ENCODE data around the gene DGKB. TPM values are rescaled to one million over a fixed set of nuclear protein-coding genes. Genes with fewer than 3 reads are reported as not detected.

The DGKB gene
- total and polyA plus RNA-seq, 2 of the 8 experiments (the other 6 are each of a cell fraction or from before 2014, with no cell fraction given): 1.9 to 2.6 TPM

DNA sequence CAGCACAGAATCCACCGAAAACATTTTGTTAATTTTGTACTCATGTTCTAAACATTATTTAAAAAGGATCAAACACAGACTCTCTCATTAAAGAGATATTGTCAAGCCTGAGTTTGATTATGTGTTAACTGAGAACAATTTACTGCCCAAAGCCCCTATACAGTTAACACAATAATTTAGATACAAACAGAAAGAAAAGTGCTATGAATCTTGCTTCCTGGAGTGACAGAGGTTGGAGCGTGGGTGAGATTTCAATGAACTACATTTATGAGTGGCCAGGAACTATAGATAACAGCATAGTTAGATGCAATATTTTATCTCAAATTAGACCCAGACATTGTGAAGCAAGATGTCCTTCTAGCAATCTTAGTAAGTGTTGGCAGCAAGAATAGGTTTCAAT is 464.2 kb downstream of the DGKB start:
- H3K14ac ChIP-seq (ENCODE audit: insufficient read length): no peak overlapping the region
- no peak overlapping the region for H3K56ac ChIP-seq (replicated peaks; ENCODE audit: insufficient read length, low read depth, low read length)
- H4K91ac ChIP-seq (replicated peaks; ENCODE audit: insufficient read length, low read length): no peak overlapping the region
- ChIA-PET POLR2A (ENCODE audit: partially characterized antibody) (no interaction called here), CTCF (ENCODE audit: partially characterized antibody) (no interaction called here)
- no peak overlapping the region for H3K18ac ChIP-seq (ENCODE audit: extremely low read depth, low read length)
- DNase-seq (ENCODE audit: low read depth in 1 of 2, low spot score in 2 of 2) (no peak), FAIRE-seq (no peak)
- H3K79me2 ChIP-seq (ENCODE audit: control insufficient read depth in 1 of 2, insufficient read depth in 2 of 2, low read length in 2 of 2): no peaks in the 10 kb centered on the region
- H3K4me1 ChIP-seq (replicated peaks in 1 of 4; ENCODE audit: control insufficient read depth in 3 of 4, insufficient read depth in 4 of 4, low read length in 3 of 4): no peaks in the 10 kb centered on the region
- no peaks in the 10 kb centered on the region for H3K23me2 ChIP-seq (ENCODE audit: low read depth, low read length)
- 93% methylated on average over 2 of the region's 2 CpGs; no CpG with 5 or more reads in 1 of the 2 experiments for WGBS, 2 experiments (ENCODE audit: extremely low coverage in 1 of 2, insufficient coverage in 1 of 2, insufficient read length in 1 of 2, insufficient replicate concordance in 2 of 2, low coverage in 1 of 2, low lambda C conversion rate in 2 of 2, missing lambda C conversion rate in 1 of 2)
- no peaks in the 10 kb centered on the region for H3K9me3 ChIP-seq (ENCODE audit: insufficient read depth in 2 of 2, low read depth in 1 of 2, low read length in 1 of 2)
- H4K20me1 ChIP-seq (replicated peaks in 1 of 2; ENCODE audit: control insufficient read depth in 1 of 2, insufficient read depth in 2 of 2, low read length in 2 of 2): no peaks in the 10 kb centered on the region
- H2AK5ac ChIP-seq (ENCODE audit: low read depth, low read length): no peak overlapping the region
- no peaks in the 10 kb centered on the region for H3K36me3 ChIP-seq (ENCODE audit: control insufficient read depth in 2 of 4, insufficient read depth in 4 of 4, low read length in 3 of 4)
- H2BK20ac ChIP-seq (ENCODE audit: low read length): no peak overlapping the region
- no peak overlapping the region for H3K4ac ChIP-seq (replicated peaks; ENCODE audit: insufficient read length, low read depth, low read length)
- H2BK5ac ChIP-seq (ENCODE audit: low read depth, low read length): no peak overlapping the region
- no peaks in the 10 kb centered on the region for H3K79me1 ChIP-seq (ENCODE audit: low read depth, low read length)
- H3K9ac ChIP-seq (replicated peaks in 1 of 4; ENCODE audit: extremely low read depth in 1 of 4, low read depth in 3 of 4, low read length in 3 of 4): no peak overlapping the region
- no peak overlapping the region for H2AFZ ChIP-seq (ENCODE audit: low read length)
- H4K8ac ChIP-seq (ENCODE audit: extremely low read depth, insufficient read depth, low read length): no peak overlapping the region
- no peak overlapping the region for H4K5ac ChIP-seq (ENCODE audit: insufficient read length, low read depth, low read length)
- H3K4me2 ChIP-seq (ENCODE audit: insufficient read depth in 1 of 2, low read depth in 2 of 2, low read length in 2 of 2): no peak overlapping the region
- no peak overlapping the region for H3K23ac ChIP-seq (ENCODE audit: insufficient read length)
- H3K4me3 ChIP-seq (ENCODE audit: extremely low read depth in 1 of 4, insufficient read depth in 2 of 4, low read depth in 3 of 4, low read length in 4 of 4): no peak overlapping the region
- H2BK15ac ChIP-seq (ENCODE audit: low read length): no peak overlapping the region
- H3K27ac ChIP-seq (ENCODE audit: low read depth, low read length): no peak overlapping the region
- TF ChIP-seq TAF1 (IDR thresholded peaks at IDR 0.05; ENCODE audit: low read depth, low read length) (no peak), ZNF274 (IDR thresholded peaks at IDR 0.05; ENCODE audit: borderline replicate concordance, extremely low read depth, low read length) (no peak), KDM4A (IDR thresholded peaks at IDR 0.05; ENCODE audit: low read depth, low read length, severe bottlenecking) (no peak), SIX5 (IDR thresholded peaks at IDR 0.05; ENCODE audit: low read depth, low read length) (no peak), BCL11A (IDR thresholded peaks at IDR 0.05; ENCODE audit: low read depth in 2 of 2, low read length in 2 of 2) (no peak)
- H2BK12ac ChIP-seq (ENCODE audit: low read depth, low read length): no peak overlapping the region
- H3K27me3 ChIP-seq (replicated peaks in 1 of 4; ENCODE audit: control insufficient read depth in 3 of 4, extremely low read depth in 1 of 4, insufficient read depth in 3 of 4, low read length in 3 of 4): no peaks in the 10 kb centered on the region
- no peak overlapping the region for H2BK120ac ChIP-seq (replicated peaks; ENCODE audit: low read depth, low read length)

All from H1 (cell line).